H9 (cell line): ENCODE results near the gene CLEC1B. TPM values are rescaled to one million over a fixed set of nuclear protein-coding genes. Genes with fewer than 3 reads are reported as not detected.

Experiments
- DNase-seq: peaks from one replicate; pipeline ENCODE4 v3.0.0-alpha.2; 2017
- H2AFZ ChIP-seq: one replicate; pipeline ENCODE4 v1.6.1; 2013; ENCODE audit warnings: mild to moderate bottlenecking, low read length, control low read depth, moderate library complexity
- H2AK5ac ChIP-seq: 2 replicates; pipeline ENCODE4 v1.6.1; 2013; ENCODE audit warnings: low read length, control low read depth, mixed read lengths; ENCODE audit not compliant: insufficient read length
- H2BK120ac ChIP-seq: one replicate; pipeline ENCODE4 v1.6.1; 2013; ENCODE audit warnings: low read depth, mild to moderate bottlenecking, low read length, control low read depth, inconsistent platforms; ENCODE audit not compliant: poor library complexity, severe bottlenecking
- H2BK12ac ChIP-seq: 2 replicates; pipeline ENCODE4 v1.6.1; 2013; ENCODE audit warnings: low read length, control low read depth, mixed read lengths, low read depth; ENCODE audit not compliant: insufficient read length
- H2BK15ac ChIP-seq: 2 replicates; pipeline ENCODE4 v1.6.1; 2013; ENCODE audit warnings: low read depth, low read length, control low read depth
- H2BK20ac ChIP-seq: one replicate; pipeline ENCODE4 v1.6.1; 2013; ENCODE audit warnings: low read depth, mild to moderate bottlenecking, low read length, control low read depth, inconsistent platforms; ENCODE audit not compliant: poor library complexity, severe bottlenecking
- H2BK5ac ChIP-seq: 2 replicates; pipeline ENCODE4 v1.6.1; 2013; ENCODE audit warnings: low read length, control low read depth, mixed read lengths; ENCODE audit not compliant: insufficient read length
- H3K14ac ChIP-seq: 2 replicates; pipeline ENCODE4 v1.6.1; 2013; ENCODE audit warnings: low read length, control low read depth; ENCODE audit not compliant: insufficient read depth
- H3K18ac ChIP-seq: 2 replicates; pipeline ENCODE4 v1.6.1; 2013; ENCODE audit warnings: low read depth, mild to moderate bottlenecking, mixed read lengths, low read length, control low read depth; ENCODE audit not compliant: insufficient read length
- H3K23ac ChIP-seq: 2 replicates; pipeline ENCODE4 v1.6.1; 2013; ENCODE audit warnings: low read length, control low read depth, mixed read lengths, low read depth; ENCODE audit not compliant: insufficient read length
- H3K23me2 ChIP-seq: 2 replicates; pipeline ENCODE4 v1.6.1; 2013; ENCODE audit warnings: low read depth, mild to moderate bottlenecking, mixed read lengths, low read length, control low read depth; ENCODE audit not compliant: insufficient read length, poor library complexity, severe bottlenecking
- H3K27ac ChIP-seq: 2 replicates; pipeline ENCODE4 v1.5.1; 2013; ENCODE audit warnings: low read length, control low read depth, mixed read lengths, low read depth; ENCODE audit not compliant: insufficient read length
- H3K27me3 ChIP-seq: 2 replicates; pipeline ENCODE4 v1.6.1; 2013; ENCODE audit warnings: low read length, control low read depth, inconsistent platforms; ENCODE audit not compliant: insufficient read depth
- H3K4ac ChIP-seq: 2 replicates; pipeline ENCODE4 v1.6.1; 2013; ENCODE audit warnings: low read depth, mild to moderate bottlenecking, control low read depth, inconsistent platforms, low read length, moderate library complexity
- H3K4me1 ChIP-seq: 2 replicates; pipeline ENCODE4 v1.6.1; 2013; ENCODE audit warnings: low read length, control low read depth, inconsistent platforms; ENCODE audit not compliant: insufficient read depth
- H3K4me2 ChIP-seq: 2 replicates; pipeline ENCODE4 v1.6.1; 2013; ENCODE audit warnings: low read length, control low read depth, mixed read lengths; ENCODE audit not compliant: insufficient read length, insufficient read depth
- H3K56ac ChIP-seq: 2 replicates; pipeline ENCODE4 v1.6.1; 2013; ENCODE audit warnings: low read depth, mild to moderate bottlenecking, mixed read lengths, low read length, control low read depth; ENCODE audit not compliant: insufficient read length
- H3K79me1 ChIP-seq: 2 replicates; pipeline ENCODE4 v1.6.1; 2013; ENCODE audit warnings: low read depth, mild to moderate bottlenecking, moderate library complexity, low read length, control low read depth, inconsistent platforms; ENCODE audit not compliant: insufficient read depth, poor library complexity, severe bottlenecking
- H3K79me2 ChIP-seq: 2 replicates; pipeline ENCODE4 v1.6.1; 2013; ENCODE audit warnings: low read length, control low read depth, inconsistent platforms; ENCODE audit not compliant: insufficient read depth
- H3K9ac ChIP-seq: 2 replicates; pipeline ENCODE4 v1.6.1; 2013; ENCODE audit warnings: low read length, control low read depth, mixed read lengths; ENCODE audit not compliant: insufficient read length; ENCODE audit errors: extremely low read depth
- H3K9me3 ChIP-seq: one replicate; pipeline ENCODE4 v1.6.1; 2013; ENCODE audit warnings: low read depth, low read length, inconsistent platforms; ENCODE audit not compliant: control insufficient read depth
- H3T11ph ChIP-seq: one replicate; pipeline ENCODE4 v1.6.1; 2013; ENCODE audit warnings: mild to moderate bottlenecking, low read length, control low read depth, inconsistent platforms
- H4K20me1 ChIP-seq: one replicate; pipeline ENCODE4 v1.6.1; 2013; ENCODE audit not compliant: control insufficient read depth, insufficient read length, insufficient read depth
- H4K5ac ChIP-seq: 2 replicates; pipeline ENCODE4 v1.6.1; 2013; ENCODE audit warnings: low read depth, mild to moderate bottlenecking, mixed read lengths, low read length, control low read depth; ENCODE audit not compliant: insufficient read length
- H4K8ac ChIP-seq: replicated peaks from 2 replicates; pipeline ENCODE4 v1.6.1; 2013; ENCODE audit warnings: low read length, control low read depth, mixed read lengths, low read depth; ENCODE audit not compliant: insufficient read length
- H4K91ac ChIP-seq: 2 replicates; pipeline ENCODE4 v1.6.1; 2013; ENCODE audit warnings: low read depth, mild to moderate bottlenecking, moderate library complexity, mixed read lengths, low read length, control low read depth; ENCODE audit not compliant: insufficient read length
- H3K27ac Mint-ChIP-seq, 3 experiments: 2 replicates in 2 of 3; 3 replicates in 1 of 3; pipeline ENCODE4 v1.8.0; 2020 to 2021; ENCODE audit warnings: mixed read lengths in 3 of 3, mild to moderate bottlenecking in 1 of 3, moderate library complexity in 1 of 3
- H3K27me3 Mint-ChIP-seq: 2 replicates; pipeline ENCODE4 v1.8.0; 2021; ENCODE audit warnings: low read depth, mild to moderate bottlenecking, moderate library complexity, mixed read lengths
- H3K36me3 Mint-ChIP-seq, 3 experiments: 2 replicates in 2 of 3; 3 replicates in 1 of 3; pipeline ENCODE4 v1.8.0; 2020 to 2021; ENCODE audit warnings: low read depth in 3 of 3, mixed read lengths in 3 of 3; ENCODE audit not compliant: insufficient read depth in 1 of 3
- H3K4me1 Mint-ChIP-seq, 2 experiments: 2 replicates each; pipeline ENCODE4 v1.8.0; 2020; ENCODE audit warnings: mixed read lengths in 2 of 2
- H3K4me3 Mint-ChIP-seq, 2 experiments: 2 replicates in 1 of 2; 3 replicates in 1 of 2; pipeline ENCODE4 v1.8.0; 2020 to 2021; ENCODE audit warnings: mild to moderate bottlenecking in 2 of 2, mixed read lengths in 2 of 2, moderate library complexity in 1 of 2
- H3K9me3 Mint-ChIP-seq, 2 experiments: 2 replicates in 1 of 2; 3 replicates in 1 of 2; pipeline ENCODE4 v1.8.0; 2020; ENCODE audit warnings: mild to moderate bottlenecking in 2 of 2, mixed read lengths in 2 of 2, moderate library complexity in 1 of 2
- CTCF ChIP-seq: fragments of 200-600 bp; sonication (generic); conservative IDR thresholded peaks from 3 replicates; pipeline ENCODE4 v1.8.0; 2021; ENCODE audit warnings: antibody characterized with exemption, mild to moderate bottlenecking
- whole genome bisulfite sequencing: extraction: QIAGEN DNeasy Blood & Tissue Kit; methylation state at CpG from one replicate; pipeline ENCODE4 v1.1.7; 2013; ENCODE audit warnings: missing lambda C conversion rate, low lambda C conversion rate, mixed read lengths; ENCODE audit not compliant: insufficient read length; ENCODE audit errors: extremely low coverage; 5-methylcytosine and 5-hydroxymethylcytosine counted together
- total RNA-seq: library from RNA; stranded (reverse); gene quantifications from 2 replicates; pipeline ENCODE4 v1.2.1, GENCODE V29; 2021

CLEC1B gene
- total RNA-seq, 1 experiment from 2014 or later = not detected

GRCh38 chr12:10027721-10028120 lies 28.8 kb upstream of the CLEC1B start:
- no peak overlapping the region for H3K4me3 Mint-ChIP-seq

More at GRCh38 chr12:10027721-10028120, 28.8 kb upstream of the CLEC1B start:
- H3K27ac ChIP-seq = no peak overlapping the region
- no peak overlapping the region for H2BK20ac ChIP-seq
- H3K4me1 ChIP-seq = peaks cover 5% of the 10 kb centered on the region
- H3K23me2 ChIP-seq = no peaks in the 10 kb centered on the region
- H3K9ac ChIP-seq = no peak overlapping the region
- Mint-ChIP-seq H3K27me3 (no peaks in the 10 kb centered on the region), H3K27ac (no peak overlapping the region), H3K9me3 (peaks cover 0 to 14% of the 10 kb centered on the region in 2 experiments; a peak in 3 of 5 replicates), H3K4me1 (peaks cover 3 to 14% of the 10 kb centered on the region in 2 experiments; a peak in 2 of 4 replicates), H3K36me3 (peaks cover 2 to 7% (median 2%) of the 10 kb centered on the region in 3 experiments; a peak in 4 of 7 replicates)
- H3K56ac ChIP-seq = no peak overlapping the region
- H2AK5ac ChIP-seq = no peak overlapping the region
- no peak overlapping the region for H4K8ac ChIP-seq
- no CpG with 5 or more reads among the region's 4 CpGs for WGBS
- H3K23ac ChIP-seq = no peak overlapping the region
- H4K91ac ChIP-seq = no peak overlapping the region
- H3K4me2 ChIP-seq = no peak overlapping the region
- no peak for DNase-seq
- H3K79me1 ChIP-seq = no peaks in the 10 kb centered on the region
- H3K14ac ChIP-seq = no peak overlapping the region
- H2BK12ac ChIP-seq = no peak overlapping the region
- TF ChIP-seq CTCF = no peak
- no peak overlapping the region for H2BK120ac ChIP-seq
- no peak overlapping the region for H3K4ac ChIP-seq
- H3K9me3 ChIP-seq = no peaks in the 10 kb centered on the region
- no peaks in the 10 kb centered on the region for H4K20me1 ChIP-seq
- no peak overlapping the region for H2AFZ ChIP-seq
- H3K27me3 ChIP-seq = no peaks in the 10 kb centered on the region
- no peak overlapping the region for H3T11ph ChIP-seq
- H3K79me2 ChIP-seq = no peaks in the 10 kb centered on the region
- H4K5ac ChIP-seq = no peak overlapping the region
- H2BK15ac ChIP-seq = no peak overlapping the region
- no peak overlapping the region for H2BK5ac ChIP-seq
- H3K18ac ChIP-seq = no peak overlapping the region
